Subcutaneous adipose tissue (tissue), 4 donors: ENCODE results near the gene TTC17. TPM values are rescaled to one million over a fixed set of nuclear protein-coding genes. Genes with fewer than 3 reads are reported as not detected.

Source experiments
- CTCF ChIP-seq: fragments of 450-650 bp; IDR thresholded peaks from one replicate; pipeline ENCODE4 v1.5.1; 2016; ENCODE audit warnings: low read depth, mild to moderate bottlenecking, control low read depth, antibody characterized with exemption, moderate library complexity
- total RNA-seq, 4 donors: library from RNA; depleted of rRNA; stranded (reverse); fragments of >200 nt; gene quantifications; one replicate each; pipeline ENCODE4 v1.1.0, GENCODE V29; 2016

The TTC17 gene
- total RNA-seq, 4 donors from 2014 or later, result 105 to 144 (median 117) TPM

- TF ChIP-seq CTCF, result no peak
Measured at GRCh38 chr11:43393765-43394355, 35.1 kb downstream of the TTC17 start.

GRCh38 chr11:43396617-43397016, 37.9 kb downstream of the TTC17 start:
- no peak for TF ChIP-seq CTCF

GRCh38 chr11:43397251-43397650, 38.5 kb downstream of the TTC17 start:
- TF ChIP-seq CTCF, result no peak

GRCh38 chr11:43399983-43400630, 41.4 kb downstream of the TTC17 start:
- TF ChIP-seq CTCF, result no peak

- TF ChIP-seq CTCF, result no peak
Measured at GRCh38 chr11:43401252-43401651, 42.5 kb downstream of the TTC17 start.

GRCh38 chr11:43403357-43404231, 44.9 kb downstream of the TTC17 start:
- TF ChIP-seq CTCF, result no peak

GRCh38 chr11:43404406-43404805, 45.7 kb downstream of the TTC17 start:
- TF ChIP-seq CTCF, result no peak
